HCT116 (cell line): ENCODE data around the gene OTOP3. TPM values are rescaled to one million over a fixed set of nuclear protein-coding genes. Genes with fewer than 3 reads are reported as not detected.

Source experiments
- ATAC-seq: fragments of 200-7000 bp; cut with Tn5 transposase; 2 replicates; pipeline ENCODE4 v1.9.1; 2020; ENCODE audit warnings: mild to moderate bottlenecking, moderate library complexity
- BruUV-seq: library from RNA; stranded (reverse); fragments of 400-500 nt; replicated peaks from 2 replicates; lab custom pipeline; 2021; lab: Mats Ljungman, UMichigan
- CTCF ChIA-PET: fragments of 300-600 bp; sonication (Branson Sonifier 250); formaldehyde crosslinking; loops from one replicate; lab custom pipeline; 2021; ENCODE audit warnings: antibody characterized with exemption; lab: Charles Lee
- POLR2A ChIA-PET: fragments of 300-600, 350-600 bp; sonication (Branson Sonifier 250); formaldehyde crosslinking; loops from one replicate; lab custom pipeline; 2021; ENCODE audit warnings: antibody characterized with exemption; lab: Charles Lee
- RAD21 ChIA-PET, 2 experiments: fragments of 300-600 bp; sonication (Branson Sonifier 250); formaldehyde crosslinking; loops; one replicate each; lab custom pipeline; 2023; ENCODE audit warnings: low total read pairs in 2 of 2; ENCODE audit not compliant: uncharacterized antibody in 2 of 2, unreplicated experiment in 2 of 2, low non-redundant PET in 1 of 2; lab: Charles Lee
- DNase-seq: peaks from one replicate; pipeline ENCODE4 v3.0.0-alpha.2; 2010; ENCODE audit warnings: low read depth, low spot score
- H2AFZ ChIP-seq: fragments of 200-600 bp; shearing (Covaris generic), sonication (generic); 2 replicates; pipeline ENCODE4 v1.6.1; 2017; ENCODE audit warnings: low read depth, mixed run types, mixed read lengths, antibody characterized with exemption, low read length; ENCODE audit not compliant: poor library complexity, severe bottlenecking
- H3K27ac ChIP-seq: 2 replicates; pipeline ENCODE4 v1.5.1; 2012; ENCODE audit warnings: low read depth, low read length
- H3K27me3 ChIP-seq: fragments of 200-600 bp; sonication (generic); 2 replicates; pipeline ENCODE4 v1.6.1; 2016; ENCODE audit warnings: mixed run types, low read length, mixed read lengths; ENCODE audit not compliant: insufficient read depth
- H3K36me3 ChIP-seq, 2 experiments: fragments of 200-500 bp in 1 of 2; fragments of 200-600 bp in 1 of 2; sonication (Bioruptor generic) in 1 of 2; sonication (generic) in 1 of 2; 2 replicates each; pipeline versions ENCODE4 v1.5.1 to v1.6.1; 2014 to 2016; ENCODE audit warnings: low read length in 2 of 2, inconsistent platforms in 1 of 2, mixed read lengths in 1 of 2, mixed run types in 1 of 2; ENCODE audit not compliant: insufficient read depth in 2 of 2, control insufficient read depth in 1 of 2
- H3K4me1 ChIP-seq, 2 experiments: fragments of 200-600 bp in 1 of 2; sonication (generic) in 1 of 2; 2 replicates each; pipeline versions ENCODE4 v1.5.1 to v1.6.1; 2012 to 2017; ENCODE audit warnings: low read length in 2 of 2, inconsistent platforms in 1 of 2, mild to moderate bottlenecking in 1 of 2, mixed read lengths in 1 of 2, mixed run types in 1 of 2, moderate library complexity in 1 of 2; ENCODE audit not compliant: insufficient read depth in 2 of 2, control insufficient read depth in 1 of 2
- H3K4me2 ChIP-seq: fragments of 200-600 bp; sonication (generic); 2 replicates; pipeline ENCODE4 v1.6.1; 2017; ENCODE audit warnings: mixed run types, low read length, mixed read lengths
- H3K4me3 ChIP-seq, 2 experiments: fragments of 200-600 bp in 1 of 2; sonication (generic) in 1 of 2; replicated peaks in 1 of 2; 2 replicates each; pipeline ENCODE4 v1.5.1; 2011 to 2016; ENCODE audit warnings: low read length in 2 of 2, control low read depth in 1 of 2, low read depth in 1 of 2, mild to moderate bottlenecking in 1 of 2, mixed read lengths in 1 of 2, mixed run types in 1 of 2
- H3K79me2 ChIP-seq: fragments of 200-600 bp; sonication (generic); 2 replicates; pipeline ENCODE4 v1.6.1; 2017; ENCODE audit warnings: mild to moderate bottlenecking, mixed run types, low read length, moderate library complexity, mixed read lengths; ENCODE audit not compliant: insufficient read depth
- H3K9ac ChIP-seq: fragments of 200-600 bp; sonication (generic); 2 replicates; pipeline ENCODE4 v1.6.1; 2016; ENCODE audit warnings: low read length, mixed read lengths
- H3K9me2 ChIP-seq: fragments of 200-600 bp; sonication (generic), shearing (Covaris generic); 2 replicates; pipeline ENCODE4 v1.6.1; 2017; ENCODE audit warnings: mixed run types, mild to moderate bottlenecking, moderate library complexity; ENCODE audit not compliant: insufficient read depth
- H3K9me3 ChIP-seq, 2 experiments: fragments of 200-500 bp in 1 of 2; fragments of 200-600 bp in 1 of 2; sonication (Bioruptor generic) in 1 of 2; sonication (generic) in 1 of 2; 2 replicates each; pipeline ENCODE4 v1.6.1; 2014 to 2017; ENCODE audit warnings: low read length in 2 of 2, mixed read lengths in 2 of 2, inconsistent platforms in 1 of 2, low read depth in 1 of 2, mild to moderate bottlenecking in 1 of 2, mixed run types in 1 of 2, moderate library complexity in 1 of 2; ENCODE audit not compliant: control insufficient read depth in 1 of 2, insufficient read depth in 1 of 2
- H4K20me1 ChIP-seq: fragments of 200-600 bp; sonication (generic), shearing (Covaris generic); 2 replicates; pipeline ENCODE4 v1.6.1; 2017; ENCODE audit warnings: mixed run types, mild to moderate bottlenecking, moderate library complexity; ENCODE audit not compliant: insufficient read depth
- CEBPB ChIP-seq: IDR thresholded peaks from 2 replicates; pipeline ENCODE4 v1.6.1; 2012; ENCODE audit warnings: low read depth
- EGR1 ChIP-seq: IDR thresholded peaks from 2 replicates; pipeline ENCODE4 v1.6.1; 2012; ENCODE audit warnings: low read depth
- ELF1 ChIP-seq: IDR thresholded peaks from 2 replicates; pipeline ENCODE4 v1.6.1; 2012; ENCODE audit warnings: low read depth, borderline replicate concordance
- SP1 ChIP-seq: IDR thresholded peaks from 2 replicates; pipeline ENCODE4 v1.6.1; 2012; ENCODE audit warnings: low read depth
- TCF7L2 ChIP-seq: IDR thresholded peaks from 2 replicates; pipeline ENCODE4 v1.7.0; 2011; ENCODE audit warnings: borderline replicate concordance, inconsistent platforms; ENCODE audit not compliant: insufficient read depth, insufficient read length; ENCODE audit errors: extremely low read depth
- YY1 ChIP-seq: IDR thresholded peaks from 2 replicates; pipeline ENCODE4 v1.6.1; 2011; ENCODE audit warnings: low read length, low read depth, moderate library complexity, mild to moderate bottlenecking; ENCODE audit not compliant: insufficient replicate concordance; ENCODE audit errors: extremely low read depth
- ZFX ChIP-seq: fragments of 450-650 bp; IDR thresholded peaks from 2 replicates; pipeline ENCODE4 v1.6.1; 2017
- intact Hi-C: fragments of 100-400 bp; cut with micrococcal nuclease; formaldehyde crosslinking; loops from 2 replicates; pipeline ENCODE4 v1.10.0; 2022
- total RNA-seq: library from RNA; stranded (reverse); gene quantifications from one replicate; pipeline ENCODE4 v1.2.1, GENCODE V29; 2021; ENCODE audit not compliant: unreplicated experiment
- TF ChIP-seq, protein P1 (sequence below): IDR thresholded peaks from 2 replicates; pipeline ENCODE4 v1.6.1; 2011; ENCODE audit warnings: mild to moderate bottlenecking, low read length, moderate library complexity; ENCODE audit not compliant: insufficient replicate concordance; ENCODE audit errors: extremely low read depth
- TF ChIP-seq, protein P2 (sequence below): IDR thresholded peaks from 2 replicates; pipeline ENCODE4 v1.6.1; 2012
- TF ChIP-seq, protein P3 (sequence below), 3 experiments: fragments of 200-600 bp in 1 of 3; sonication (generic) in 1 of 3; IDR thresholded peaks in 2 of 3; conservative IDR thresholded peaks in 1 of 3; 2 replicates each; pipeline ENCODE4 v1.5.1; 2012 to 2017; ENCODE audit warnings: low read depth in 2 of 3, low read length in 2 of 3, antibody characterized with exemption in 1 of 3, borderline replicate concordance in 1 of 3, control low read depth in 1 of 3, mild to moderate bottlenecking in 1 of 3, mixed read lengths in 1 of 3, mixed run types in 1 of 3, moderate library complexity in 1 of 3; ENCODE audit not compliant: insufficient read depth in 1 of 3

The OTOP3 gene
- total RNA-seq, 1 experiment from 2014 or later: not detected

DNA sequence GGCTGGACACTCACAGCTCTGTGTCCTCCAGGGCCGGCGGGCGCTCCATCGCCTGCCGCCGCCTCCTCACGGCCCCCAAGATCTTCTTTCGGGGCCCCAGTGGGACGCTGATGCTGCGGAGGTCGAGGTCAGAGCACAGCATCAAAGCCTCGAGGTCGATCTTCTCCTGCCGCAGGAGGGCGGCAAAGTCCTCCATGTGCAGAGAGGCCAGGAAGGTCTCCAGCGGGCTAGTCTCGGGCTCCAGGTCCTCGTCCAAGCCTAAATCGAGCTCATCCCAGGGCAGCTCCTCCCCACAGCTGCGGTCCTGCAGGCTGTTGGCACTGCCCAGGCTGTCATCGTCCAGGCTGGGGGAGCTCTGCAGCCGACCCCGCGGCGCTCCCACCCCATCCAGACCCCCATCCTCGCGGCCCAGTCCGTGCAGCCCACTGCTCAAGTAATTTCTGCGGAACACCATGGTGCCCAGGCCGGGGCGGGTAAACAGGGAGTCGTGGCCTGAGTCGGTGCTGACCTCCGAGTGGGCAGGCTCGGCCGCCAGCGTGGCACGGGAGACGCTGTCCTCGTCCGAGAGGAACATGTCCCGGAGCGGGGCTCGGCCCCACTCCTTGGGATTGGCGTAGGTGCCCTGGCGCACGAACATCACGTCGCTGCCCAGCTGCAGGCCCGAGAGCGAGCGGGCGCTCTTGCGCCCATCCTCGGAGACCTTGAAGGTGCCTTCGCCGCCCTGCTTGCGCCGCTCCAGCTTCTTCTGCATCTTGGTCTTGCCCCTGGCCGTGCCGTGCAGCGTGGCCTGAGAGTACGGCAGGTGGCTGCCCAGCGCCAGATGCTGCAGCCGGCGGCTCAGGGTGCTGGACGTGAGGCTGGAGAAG, 16.0 kb upstream of the OTOP3 start:
- H3K4me2 ChIP-seq: no peak overlapping the region
- no peaks in the 10 kb centered on the region for H3K9me2 ChIP-seq
- no TSS peak for BruUV-seq
- H4K20me1 ChIP-seq: no peaks in the 10 kb centered on the region
- peaks cover 0 to 2% of the 10 kb centered on the region in 2 experiments; a peak in 1 of 4 replicates for H3K36me3 ChIP-seq
- no peaks in the 10 kb centered on the region for H3K79me2 ChIP-seq
- H3K27me3 ChIP-seq: peaks cover 4% of the 10 kb centered on the region; the same call in 1 of the 2 replicates
- peaks cover 16 to 34% of the 10 kb centered on the region in 2 experiments for H3K4me1 ChIP-seq
- H3K9me3 ChIP-seq: no peaks in the 10 kb centered on the region
- CTCF ChIA-PET: interaction anchor here (1.5 kb wide), 1 partner anchor 43 kb away, joined by 5 read pairs; no protein-coding TSS in a partner anchor
- no peak overlapping the region for H3K27ac ChIP-seq
- no peak overlapping the region for H3K4me3 ChIP-seq
- H2AFZ ChIP-seq: no peak overlapping the region
- intact Hi-C loops: no loop called here
- H3K9ac ChIP-seq: no peak overlapping the region
- POLR2A ChIA-PET: no interaction called here
- TF ChIP-seq ZFX (no peak), YY1 (no peak), TCF7L2 (no peak), ELF1 (no peak), CEBPB (no peak), SP1 (no peak), EGR1 (no peak)
- TF ChIP-seq, protein P1, sequence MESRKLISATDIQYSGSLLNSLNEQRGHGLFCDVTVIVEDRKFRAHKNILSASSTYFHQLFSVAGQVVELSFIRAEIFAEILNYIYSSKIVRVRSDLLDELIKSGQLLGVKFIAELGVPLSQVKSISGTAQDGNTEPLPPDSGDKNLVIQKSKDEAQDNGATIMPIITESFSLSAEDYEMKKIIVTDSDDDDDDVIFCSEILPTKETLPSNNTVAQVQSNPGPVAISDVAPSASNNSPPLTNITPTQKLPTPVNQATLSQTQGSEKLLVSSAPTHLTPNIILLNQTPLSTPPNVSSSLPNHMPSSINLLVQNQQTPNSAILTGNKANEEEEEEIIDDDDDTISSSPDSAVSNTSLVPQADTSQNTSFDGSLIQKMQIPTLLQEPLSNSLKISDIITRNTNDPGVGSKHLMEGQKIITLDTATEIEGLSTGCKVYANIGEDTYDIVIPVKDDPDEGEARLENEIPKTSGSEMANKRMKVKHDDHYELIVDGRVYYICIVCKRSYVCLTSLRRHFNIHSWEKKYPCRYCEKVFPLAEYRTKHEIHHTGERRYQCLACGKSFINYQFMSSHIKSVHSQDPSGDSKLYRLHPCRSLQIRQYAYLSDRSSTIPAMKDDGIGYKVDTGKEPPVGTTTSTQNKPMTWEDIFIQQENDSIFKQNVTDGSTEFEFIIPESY: no peak
- TF ChIP-seq, protein P2, sequence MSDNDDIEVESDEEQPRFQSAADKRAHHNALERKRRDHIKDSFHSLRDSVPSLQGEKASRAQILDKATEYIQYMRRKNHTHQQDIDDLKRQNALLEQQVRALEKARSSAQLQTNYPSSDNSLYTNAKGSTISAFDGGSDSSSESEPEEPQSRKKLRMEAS: no peak
- TF ChIP-seq, protein P3, sequence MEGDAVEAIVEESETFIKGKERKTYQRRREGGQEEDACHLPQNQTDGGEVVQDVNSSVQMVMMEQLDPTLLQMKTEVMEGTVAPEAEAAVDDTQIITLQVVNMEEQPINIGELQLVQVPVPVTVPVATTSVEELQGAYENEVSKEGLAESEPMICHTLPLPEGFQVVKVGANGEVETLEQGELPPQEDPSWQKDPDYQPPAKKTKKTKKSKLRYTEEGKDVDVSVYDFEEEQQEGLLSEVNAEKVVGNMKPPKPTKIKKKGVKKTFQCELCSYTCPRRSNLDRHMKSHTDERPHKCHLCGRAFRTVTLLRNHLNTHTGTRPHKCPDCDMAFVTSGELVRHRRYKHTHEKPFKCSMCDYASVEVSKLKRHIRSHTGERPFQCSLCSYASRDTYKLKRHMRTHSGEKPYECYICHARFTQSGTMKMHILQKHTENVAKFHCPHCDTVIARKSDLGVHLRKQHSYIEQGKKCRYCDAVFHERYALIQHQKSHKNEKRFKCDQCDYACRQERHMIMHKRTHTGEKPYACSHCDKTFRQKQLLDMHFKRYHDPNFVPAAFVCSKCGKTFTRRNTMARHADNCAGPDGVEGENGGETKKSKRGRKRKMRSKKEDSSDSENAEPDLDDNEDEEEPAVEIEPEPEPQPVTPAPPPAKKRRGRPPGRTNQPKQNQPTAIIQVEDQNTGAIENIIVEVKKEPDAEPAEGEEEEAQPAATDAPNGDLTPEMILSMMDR (IDR thresholded peaks at IDR 0.05 in 2 of 3, conservative IDR thresholded peaks at IDR 0.05 in 1 of 3; ENCODE audit: borderline replicate concordance in 1 of 3, insufficient read depth in 1 of 3, low read depth in 2 of 3, low read length in 2 of 3): no peak
- TF ChIP-seq, all 23 proteins: peak for 0
- DNase-seq (no peak), ATAC-seq (no peak)
- RAD21 ChIA-PET: no interaction called here
